Mammary microvascular endothelial cell (primary cell): ENCODE results near the gene VTI1A. TPM values are rescaled to one million over a fixed set of nuclear protein-coding genes. Genes with fewer than 3 reads are reported as not detected.

ENCODE experiments used
- total RNA-seq: library from RNA; depleted of rRNA; stranded (reverse); fragments of >200 nt; gene quantifications from 2 replicates; pipeline ENCODE4 v1.2.3, GENCODE V29; 2015

The VTI1A gene
- 19.4 and 26.1 TPM in 2 replicates for total RNA-seq

DNA sequence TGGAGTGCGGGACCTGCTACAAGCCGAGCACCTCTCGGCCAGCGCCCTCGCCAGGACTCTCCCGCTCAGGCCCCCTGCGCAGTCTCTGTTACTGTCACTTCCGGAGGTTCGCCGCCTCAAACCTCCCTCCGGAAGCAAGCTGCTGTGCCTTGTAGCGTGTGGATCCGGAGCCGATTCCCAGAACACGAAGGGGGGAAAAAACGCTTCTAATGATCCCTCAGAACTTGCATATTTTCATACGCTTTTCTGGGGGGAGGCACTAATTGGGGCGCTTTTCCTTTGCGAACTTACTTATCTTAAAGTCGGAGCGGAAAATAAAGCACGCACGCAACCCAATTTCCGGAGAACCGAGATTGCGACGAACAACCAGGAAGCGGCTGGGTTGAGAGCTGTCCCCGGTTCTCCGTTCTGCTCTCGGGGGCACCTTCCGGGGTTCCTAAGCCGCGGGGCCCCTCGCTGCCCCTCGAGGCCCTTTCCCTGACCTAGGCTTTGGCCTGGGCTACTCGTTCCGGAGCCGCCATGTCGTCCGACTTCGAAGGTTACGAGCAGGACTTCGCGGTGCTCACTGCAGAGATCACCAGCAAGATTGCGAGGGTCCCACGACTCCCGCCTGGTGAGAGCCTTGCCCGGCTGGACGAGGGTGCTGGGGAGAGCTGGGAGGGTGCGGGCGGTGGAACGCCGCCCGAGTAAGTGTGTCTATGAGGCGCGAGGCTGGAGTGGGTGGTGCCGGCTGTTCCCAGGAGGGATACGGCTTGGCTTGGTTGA, at the start of gene VTI1A, which contains the start of gene ZDHHC6:
Gene VTI1A (plus strand): TSS at position 361 of the 765 bp plus-strand sequence. CDS start 159 bp downstream, at position 520.
Gene ZDHHC6 (minus strand): TSS at position 60 of the 765 bp plus-strand sequence. CDS start 1,478 bp downstream, outside the sequence.

Other genes starting within 250 kb of the VTI1A start
- not detected in 2 replicates for gene TECTB, start 163.8 kb upstream of the VTI1A start, total RNA-seq
- gene ACSL5, start 73.1 kb upstream of the VTI1A start, total RNA-seq: 64.3 and 64.8 TPM in 2 replicates
- gene ZDHHC6, start 301 bp upstream of the VTI1A start, total RNA-seq: 22.1 and 22.8 TPM in 2 replicates